ENCODE measurements around the gene GPD1L. TPM values are rescaled to one million over a fixed set of nuclear protein-coding genes. Genes with fewer than 3 reads are reported as not detected.

The GPD1L gene
- total RNA-seq: 3.7 and 6.2 TPM in 2 replicates

GRCh38 chr3:32106132-32106928 is at the start of gene GPD1L:
Gene GPD1L, plus strand, starts transcription at chr3:32106620. Its CDS starts 92 bp downstream, at chr3:32106712.

Other genes starting within 250 kb of the GPD1L start
- gene OSBPL10, start 125.4 kb upstream of the GPD1L start, total RNA-seq: 60.1 and 64.2 TPM in 2 replicates
- 3.7 and 5.2 TPM in 2 replicates for gene ZNF860, start 124.9 kb upstream of the GPD1L start, total RNA-seq
- 0.87 and 2.5 TPM in 2 replicates for gene CMTM8, start 132.1 kb downstream of the GPD1L start, total RNA-seq